ENCODE data around the gene TANK. TPM values are rescaled to one million over a fixed set of nuclear protein-coding genes. Genes with fewer than 3 reads are reported as not detected.

TANK gene
- polyA plus RNA-seq, 1 donor from 2014 or later: 58.1 TPM

GRCh38 chr2:161128885-161129284 lies 31.3 kb upstream of the TANK start:
- H3K9ac ChIP-seq (ENCODE audit: low read length): no peak overlapping the region
- no peaks in the 10 kb centered on the region for H3K79me2 ChIP-seq (replicated peaks; ENCODE audit: insufficient read depth, low read length)
- TF ChIP-seq EZH2 (IDR thresholded peaks at IDR 0.05; ENCODE audit: borderline replicate concordance, insufficient read depth, low read length, poor library complexity, severe bottlenecking): no peak
- no peak for TF ChIP-seq POLR2AphosphoS5 (IDR thresholded peaks at IDR 0.05)
- TF ChIP-seq MXI1 (conservative IDR thresholded peaks at IDR 0.05; ENCODE audit: poor library complexity, severe bottlenecking): no peak
- TF ChIP-seq SMC3 (conservative IDR thresholded peaks at IDR 0.05; ENCODE audit: poor library complexity): no peak
- TF ChIP-seq TAF1 (IDR thresholded peaks at IDR 0.05; ENCODE audit: low read depth): no peak
- no peak for TF ChIP-seq EP300 (conservative IDR thresholded peaks at IDR 0.05; ENCODE audit: poor library complexity, severe bottlenecking)
- TF ChIP-seq REST (IDR thresholded peaks at IDR 0.05; ENCODE audit: borderline replicate concordance): no peak
- TF ChIP-seq RAD21 (conservative IDR thresholded peaks at IDR 0.05): no peak
- no peak for TF ChIP-seq CTCF (IDR thresholded peaks at IDR 0.05; ENCODE audit: poor library complexity, severe bottlenecking)
- no peaks in the 10 kb centered on the region for H4K20me1 ChIP-seq (ENCODE audit: insufficient read depth)
- H3K9me2 ChIP-seq (ENCODE audit: insufficient read depth, low read length): no peaks in the 10 kb centered on the region
- no peak overlapping the region for H3K4me3 ChIP-seq (ENCODE audit: low read length)
- H3K9me3 ChIP-seq (ENCODE audit: low read length): no peaks in the 10 kb centered on the region
- no peaks in the 10 kb centered on the region for H3K27me3 ChIP-seq (ENCODE audit: insufficient read depth, low read depth, low read length)
- no peak overlapping the region for H3K4me2 ChIP-seq (ENCODE audit: low read length)
- H3K36me3 ChIP-seq (ENCODE audit: insufficient read depth, low read length): no peaks in the 10 kb centered on the region
- H3F3A ChIP-seq (ENCODE audit: insufficient read depth, low read length, poor library complexity, severe bottlenecking): no peaks in the 10 kb centered on the region
- H2AFZ ChIP-seq (ENCODE audit: low read depth, low read length): no peak overlapping the region
- H3K27ac ChIP-seq (ENCODE audit: low read length): no peak overlapping the region

GRCh38 chr2:161130354-161130753 lies 29.9 kb upstream of the TANK start:
- Histone ChIP-seq H2AFZ (ENCODE audit: low read depth, low read length) (no peak overlapping the region), H3K27me3 (ENCODE audit: insufficient read depth, low read depth, low read length) (no peaks in the 10 kb centered on the region), H3K79me2 (replicated peaks; ENCODE audit: insufficient read depth, low read length) (no peaks in the 10 kb centered on the region), H4K20me1 (ENCODE audit: insufficient read depth) (no peaks in the 10 kb centered on the region), H3F3A (ENCODE audit: insufficient read depth, low read length, poor library complexity, severe bottlenecking) (no peaks in the 10 kb centered on the region), H3K9me3 (ENCODE audit: low read length) (no peaks in the 10 kb centered on the region), H3K36me3 (ENCODE audit: insufficient read depth, low read length) (no peaks in the 10 kb centered on the region), H3K9ac (ENCODE audit: low read length) (no peak overlapping the region), H3K4me3 (ENCODE audit: low read length) (no peak overlapping the region), H3K9me2 (ENCODE audit: insufficient read depth, low read length) (no peaks in the 10 kb centered on the region), H3K4me2 (ENCODE audit: low read length) (no peak overlapping the region), H3K27ac (ENCODE audit: low read length) (no peak overlapping the region)
- TF ChIP-seq TAF1 (IDR thresholded peaks at IDR 0.05; ENCODE audit: low read depth) (no peak), CTCF (IDR thresholded peaks at IDR 0.05; ENCODE audit: poor library complexity, severe bottlenecking) (no peak), EP300 (conservative IDR thresholded peaks at IDR 0.05; ENCODE audit: poor library complexity, severe bottlenecking) (no peak), REST (IDR thresholded peaks at IDR 0.05; ENCODE audit: borderline replicate concordance) (no peak), SMC3 (conservative IDR thresholded peaks at IDR 0.05; ENCODE audit: poor library complexity) (no peak), MXI1 (conservative IDR thresholded peaks at IDR 0.05; ENCODE audit: poor library complexity, severe bottlenecking) (no peak), RAD21 (conservative IDR thresholded peaks at IDR 0.05) (no peak), POLR2AphosphoS5 (IDR thresholded peaks at IDR 0.05) (no peak), EZH2 (IDR thresholded peaks at IDR 0.05; ENCODE audit: borderline replicate concordance, insufficient read depth, low read length, poor library complexity, severe bottlenecking) (no peak)
